Stimulated activated CD8-positive, alpha-beta memory T cell treated with anti-CD3 and anti-CD28 coated beads, Interleukin-4, amount 100 ng/mL, for 1 hour (primary cell): Measurements from ENCODE around the gene ZNF330.
"Not testable (repeated sequence)": the region's sequence is repeated elsewhere in the genome, so short reads cannot be mapped to it uniquely, and the experiment has no call there.

Experiments used
- DNase-seq, 2 donors: peaks; one replicate each; pipeline ENCODE4 v3.0.0-alpha.2; 2020; ENCODE audit warnings: low read depth in 2 of 2, low spot score in 1 of 2

ZNF330 gene

DNA sequence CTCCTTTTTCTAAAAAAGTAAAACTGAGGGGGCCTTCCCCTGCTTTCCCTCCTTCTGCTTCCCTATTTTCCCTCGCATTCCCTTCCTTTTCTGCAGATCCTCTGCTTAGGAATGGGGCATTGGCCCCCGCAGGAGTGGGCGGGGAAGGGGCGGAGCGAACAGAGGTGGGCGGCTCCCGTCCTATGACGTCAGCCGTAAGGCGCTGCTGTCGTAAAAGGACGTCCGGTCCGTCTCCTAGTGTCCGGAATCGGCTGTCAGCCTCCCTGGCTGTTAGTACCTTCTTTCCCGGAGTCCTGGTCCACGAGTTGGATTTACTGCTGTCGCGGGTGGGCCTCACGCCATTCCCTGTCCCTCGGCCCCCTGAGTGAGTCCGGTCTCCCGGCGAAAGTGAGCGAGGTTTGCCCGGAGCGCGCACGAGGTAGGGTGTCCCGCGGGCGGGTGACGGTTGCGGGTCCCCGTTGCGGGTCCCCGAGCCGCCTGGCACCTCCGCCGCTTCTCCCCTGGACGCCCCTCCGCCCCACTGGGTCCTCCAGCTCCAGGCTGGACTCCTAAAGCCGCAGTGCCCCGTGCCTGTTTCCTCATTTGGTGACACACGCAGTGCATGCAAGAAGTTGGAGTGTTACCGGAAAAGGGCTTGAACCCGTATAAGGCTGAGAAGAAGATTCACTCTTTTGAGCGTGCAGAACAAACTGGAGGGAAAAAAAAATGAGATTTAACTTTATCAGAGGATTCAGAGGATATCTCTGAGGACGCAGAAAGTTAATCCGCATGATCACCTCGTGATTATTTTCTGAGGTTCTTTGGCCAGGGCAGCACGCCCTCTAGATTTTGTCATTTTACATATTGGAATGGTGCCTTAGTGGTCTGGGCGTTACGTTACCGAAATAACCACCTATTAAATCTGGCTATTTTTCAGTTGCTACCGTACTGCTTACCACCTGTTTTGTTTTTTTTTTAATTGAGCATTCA is at the start of gene ZNF330:
TSS of gene ZNF330 (plus strand) at position 205 of the 969 bp plus-strand sequence. CDS start 1,477 bp downstream, outside the sequence.
- peak; percentile 79 to 80 for DNase-seq

GRCh38 chr4:141174457-141174856 is 46.2 kb upstream of the ZNF330 start:
- no peak for DNase-seq

- DNase-seq = no peak
Observed at GRCh38 chr4:141177171-141177570, 43.5 kb upstream of the ZNF330 start.

- no peak for DNase-seq
Observed at GRCh38 chr4:141179474-141180373, 41.0 kb upstream of the ZNF330 start.

DNA sequence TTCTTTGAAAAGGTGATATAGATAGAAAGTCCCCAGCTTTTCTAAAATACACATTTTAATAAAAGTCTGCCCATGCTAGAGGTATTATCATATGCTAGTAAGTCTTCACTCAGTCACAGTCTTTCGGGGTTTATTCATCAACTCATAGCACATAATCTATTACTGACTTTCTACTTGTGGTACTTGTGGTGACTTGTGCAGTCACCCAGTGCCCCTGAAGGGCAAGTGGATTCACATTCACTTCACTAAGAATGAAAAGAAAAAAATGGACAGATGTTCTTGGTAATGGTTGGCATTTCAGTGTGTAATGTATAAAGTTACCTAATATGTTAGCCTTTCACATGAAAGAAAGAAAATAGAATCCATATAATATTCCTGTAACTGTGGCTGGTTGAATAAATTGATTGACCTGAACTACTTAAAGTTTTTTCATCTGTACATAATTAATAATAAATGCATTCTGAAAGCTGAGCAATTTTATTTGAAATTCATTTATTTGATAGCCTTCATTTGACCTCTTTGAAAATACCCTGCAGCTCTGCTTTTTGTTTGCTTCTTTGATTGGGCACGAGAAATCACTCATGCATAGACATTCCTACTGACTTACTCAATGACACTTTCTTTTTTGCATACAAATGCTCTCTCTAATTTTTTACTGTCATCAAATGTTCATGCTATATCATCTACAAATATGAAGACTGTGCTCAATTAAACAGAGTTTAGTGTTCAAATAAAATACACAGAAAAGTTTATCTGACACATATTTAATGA is 39.5 kb upstream of the ZNF330 start:
- DNase-seq = no peak

- not testable (repeated sequence) for DNase-seq
Observed at GRCh38 chr4:141183491-141183890, 37.2 kb upstream of the ZNF330 start.

- DNase-seq = no peak
Observed at GRCh38 chr4:141192564-141192963, 28.1 kb upstream of the ZNF330 start.

- DNase-seq = no peak
Observed at GRCh38 chr4:141193516-141194034, 27.1 kb upstream of the ZNF330 start.

- no peak for DNase-seq
Observed at GRCh38 chr4:141195095-141195707, 25.5 kb upstream of the ZNF330 start.

DNA sequence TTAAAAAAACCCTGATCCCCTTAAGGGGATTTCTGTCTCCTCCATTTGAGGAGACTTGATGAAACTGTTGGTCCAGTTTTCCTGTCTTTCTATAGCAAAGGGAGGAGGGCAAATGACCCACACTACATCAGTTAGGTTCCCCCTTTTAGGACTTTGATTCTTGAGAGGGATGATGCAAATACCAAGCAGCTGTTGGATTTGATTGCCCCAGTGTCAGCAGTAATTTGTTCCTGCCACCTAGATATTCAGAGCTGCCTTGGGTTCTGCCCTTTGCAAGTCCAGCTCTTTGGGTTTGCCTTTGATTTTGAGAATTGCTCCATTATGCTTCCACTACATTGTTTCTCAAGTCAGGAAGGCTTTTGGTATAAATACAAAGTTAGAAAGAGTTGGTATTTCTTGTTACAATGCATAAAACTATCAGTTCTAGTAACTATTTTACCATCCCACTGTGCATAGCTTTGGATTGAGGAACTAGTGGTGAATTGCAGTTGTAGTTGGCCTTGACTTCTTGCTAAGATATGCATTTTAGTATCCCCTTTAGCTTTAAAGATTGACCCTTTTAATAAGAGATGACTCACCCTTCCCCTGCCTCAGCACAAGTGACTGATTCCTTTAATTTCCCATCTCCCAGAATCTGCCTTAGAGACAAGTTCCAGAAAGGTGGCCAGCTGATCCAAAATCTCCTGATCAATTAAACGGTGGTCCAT is 24.3 kb upstream of the ZNF330 start:
- no peak for DNase-seq

- DNase-seq = no peak
Observed at GRCh38 chr4:141207961-141208360, 12.7 kb upstream of the ZNF330 start.

DNA sequence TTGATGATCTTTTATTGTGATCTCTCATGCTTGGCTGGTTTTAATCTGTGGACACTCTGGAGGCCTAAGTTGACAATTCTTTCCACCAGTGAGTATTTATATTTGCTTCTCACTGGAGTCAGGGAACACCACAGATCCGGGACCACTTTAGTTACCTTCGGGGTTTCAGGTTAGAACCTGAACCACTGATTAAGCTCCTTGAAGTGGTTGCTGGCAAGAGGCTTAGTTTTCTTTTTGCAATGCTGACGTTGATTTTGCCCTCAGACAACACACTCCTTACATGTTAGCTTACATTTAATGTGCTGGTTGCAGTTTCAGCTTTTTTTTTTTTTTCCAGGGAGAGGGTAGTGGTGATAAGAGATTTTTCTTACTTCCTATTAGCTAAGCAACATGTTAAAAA is 10.5 kb upstream of the ZNF330 start:
- DNase-seq = no peak

- DNase-seq = no peak
Observed at GRCh38 chr4:141213550-141213991, 7.1 kb upstream of the ZNF330 start.

DNA sequence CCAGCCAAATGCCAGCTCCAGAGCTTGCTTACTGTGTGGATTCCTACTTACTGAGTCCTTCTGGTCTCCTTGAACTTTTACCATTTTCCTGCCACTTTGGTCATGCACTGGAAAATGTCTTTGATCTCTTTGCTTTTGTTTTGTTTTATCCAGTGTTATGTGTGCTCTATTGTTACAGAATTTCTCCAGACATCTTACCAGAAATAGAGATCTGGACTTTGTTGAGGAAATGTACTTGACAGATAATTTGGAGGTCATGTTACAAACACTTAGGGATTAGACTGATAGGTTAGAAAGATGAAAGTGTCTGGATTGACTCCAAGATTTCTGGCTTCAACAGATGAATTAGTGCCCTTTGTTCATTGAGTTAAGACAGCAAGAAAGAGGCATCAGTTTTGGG is 5.7 kb upstream of the ZNF330 start:
- no peak for DNase-seq

- DNase-seq = no peak
Observed at GRCh38 chr4:141216002-141216761, 4.5 kb upstream of the ZNF330 start.

GRCh38 chr4:141220271-141220670 is 424 bp upstream of the ZNF330 start:
- no peak for DNase-seq

DNA sequence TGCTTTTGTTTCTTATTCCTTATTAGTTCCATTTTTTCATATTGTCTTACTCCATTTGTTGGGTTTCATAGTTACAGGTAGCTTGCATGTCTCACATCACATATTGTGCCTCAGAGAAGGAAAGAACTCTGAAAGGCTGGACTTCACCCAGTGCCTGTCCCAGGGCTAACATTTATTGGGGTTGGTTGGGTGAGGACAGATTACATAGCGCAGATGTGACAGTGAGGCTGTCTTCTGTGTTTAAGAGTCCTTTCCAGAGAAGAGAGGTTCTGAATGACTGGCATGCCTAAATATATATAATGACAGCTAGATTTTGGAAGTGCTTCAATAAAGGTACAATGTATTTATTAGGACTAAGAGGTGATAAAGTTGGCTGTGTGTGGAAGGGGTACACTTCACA is 2.7 kb downstream of the ZNF330 start:
- no peak for DNase-seq

GRCh38 chr4:141227280-141227679 is 6.6 kb downstream of the ZNF330 start:
- not testable (repeated sequence) for DNase-seq
